K562 (cell line): ENCODE results near the gene NUP210.

Experiments used
- FOXA1 ChIP-seq: fragments of 450-650 bp; IDR thresholded peaks from 2 replicates; pipeline ENCODE4 v1.6.1; 2016; ENCODE audit warnings: mild to moderate bottlenecking, borderline replicate concordance
- GMEB1 ChIP-seq: fragments of 250-450 bp; sonication (Bioruptor Pico); IDR thresholded peaks from 2 replicates; pipeline ENCODE4 v1.4.0; 2020; ENCODE audit warnings: mild to moderate bottlenecking
- PYGO2 ChIP-seq: fragments of 450-650 bp; IDR thresholded peaks from 2 replicates; pipeline ENCODE4 v1.6.1; 2016; ENCODE audit warnings: mild to moderate bottlenecking, missing genetic modification characterization, moderate library complexity, missing compliant biosample characterization
- TFAP4 ChIP-seq: sonication (generic); formaldehyde crosslinking; IDR thresholded peaks from 2 replicates; pipeline ENCODE4 v1.8.0; 2022; ENCODE audit warnings: missing genetic modification reagents, mild to moderate bottlenecking, moderate library complexity, borderline replicate concordance

GRCh38 chr3:13388816-13389215 is 31.3 kb downstream of the NUP210 start:
- TF ChIP-seq PYGO2 (tag) (no peak), GMEB1 (CRISPR knock-in tag) (no peak), FOXA1 (no peak), TFAP4 (CRISPR knock-in tag) (no peak; the same call in 1 of the 2 replicates)
